Hematopoietic multipotent progenitor cell treated with erythropoietin and hydrocortisone succinate and interleukin-3 and kit ligand, for 6 days (in vitro differentiated cells): ENCODE results near the gene PHF10.
A peak's percentile ranks its signal among the peaks of the same experiment; 100 is the strongest.

Experiments used
- DNase-seq: peaks from one replicate; pipeline ENCODE4 v3.0.0-alpha.2; 2015

PHF10 gene

GRCh38 chr6:169724494-169725124 is at the start of gene PHF10:
Gene PHF10 (minus strand): TSS chr6:169724500. CDS start chr6:169723931, 569 bp downstream.
- DNase-seq = peak; percentile 65

- DNase-seq = no peak
Measured at GRCh38 chr6:169766921-169767736, 42.8 kb upstream of the PHF10 start.

GRCh38 chr6:169766232-169766631 is 41.9 kb upstream of the PHF10 start:
- DNase-seq = no peak

GRCh38 chr6:169765789-169766188 is 41.5 kb upstream of the PHF10 start:
- DNase-seq = peak; percentile 31

- no peak for DNase-seq
Measured at GRCh38 chr6:169763881-169764280, 39.6 kb upstream of the PHF10 start.

GRCh38 chr6:169763308-169763707 is 39.0 kb upstream of the PHF10 start:
- DNase-seq = no peak

- DNase-seq = no peak
Measured at GRCh38 chr6:169755162-169755561, 30.9 kb upstream of the PHF10 start.

- peak; percentile 33 for DNase-seq
Measured at GRCh38 chr6:169752074-169752623, 27.8 kb upstream of the PHF10 start.

- DNase-seq = peak; percentile 95
Measured at GRCh38 chr6:169751242-169752073, 27.2 kb upstream of the PHF10 start, which contains the start of the genes DYNLT2 and ERMARD. Gene DYNLT2 (minus strand): TSS chr6:169751572. CDS start chr6:169751458, 114 bp downstream. Gene ERMARD (plus strand): TSS chr6:169751622. CDS start chr6:169751658, 36 bp downstream.

GRCh38 chr6:169746556-169746955 is 22.3 kb upstream of the PHF10 start:
- DNase-seq = no peak

- DNase-seq = no peak
Measured at GRCh38 chr6:169745405-169745804, 21.1 kb upstream of the PHF10 start.

GRCh38 chr6:169741344-169741743 is 17.0 kb upstream of the PHF10 start:
- DNase-seq = no peak

GRCh38 chr6:169738976-169739529 is 14.8 kb upstream of the PHF10 start:
- DNase-seq = no peak

- DNase-seq = no peak
Measured at GRCh38 chr6:169738204-169738975, 14.1 kb upstream of the PHF10 start.

- DNase-seq = no peak
Measured at GRCh38 chr6:169729961-169730360, 5.7 kb upstream of the PHF10 start.

- no peak for DNase-seq
Measured at GRCh38 chr6:169726963-169727362, 2.7 kb upstream of the PHF10 start.

- no peak for DNase-seq
Measured at GRCh38 chr6:169726049-169726400, 1.7 kb upstream of the PHF10 start.

GRCh38 chr6:169725125-169726048 is 1.1 kb upstream of the PHF10 start:
- DNase-seq = peak; percentile 46

GRCh38 chr6:169723991-169724493 is 258 bp downstream of the PHF10 start:
- peak; percentile 55 for DNase-seq

- peak; percentile 84 for DNase-seq
Measured at GRCh38 chr6:169723200-169723909, 945 bp downstream of the PHF10 start.
